ENCODE results near the gene DENND1B.
A peak's percentile ranks its signal among the peaks of the same experiment; 100 is the strongest.
"Not testable (repeated sequence)": the region's sequence is repeated elsewhere in the genome, so short reads cannot be mapped to it uniquely, and the experiment has no call there.

DENND1B gene

GRCh38 chr1:197783510-197783948 lies 8.2 kb upstream of the DENND1B start:
- peak; percentile 78 for FAIRE-seq

GRCh38 chr1:197782722-197783360 lies 7.6 kb upstream of the DENND1B start:
- no peak for FAIRE-seq

GRCh38 chr1:197781968-197782721 lies 6.9 kb upstream of the DENND1B start:
- peak; percentile 33 for FAIRE-seq

- no peak for FAIRE-seq
These were observed 4.6 kb upstream of the DENND1B start for GRCh38 chr1:197779921-197780320.

GRCh38 chr1:197778366-197778945 lies 3.2 kb upstream of the DENND1B start:
- FAIRE-seq = no peak

GRCh38 chr1:197776351-197777105 lies 1.2 kb upstream of the DENND1B start:
- no peak for FAIRE-seq

- FAIRE-seq = no peak
These were observed 606 bp downstream of the DENND1B start for GRCh38 chr1:197774466-197775281.

GRCh38 chr1:197773856-197774255 lies 1.4 kb downstream of the DENND1B start:
- FAIRE-seq = no peak

GRCh38 chr1:197771904-197772556 lies 3.2 kb downstream of the DENND1B start:
- FAIRE-seq = no peak

GRCh38 chr1:197771386-197771785 lies 3.9 kb downstream of the DENND1B start:
- FAIRE-seq = no peak

- FAIRE-seq = no peak
These were observed 5.0 kb downstream of the DENND1B start for GRCh38 chr1:197770243-197770642.

- FAIRE-seq = no peak
These were observed 6.0 kb downstream of the DENND1B start for GRCh38 chr1:197769287-197769686.

- no peak for FAIRE-seq
These were observed 7.1 kb downstream of the DENND1B start for GRCh38 chr1:197768014-197768805.

GRCh38 chr1:197763769-197764168 lies 11.5 kb downstream of the DENND1B start:
- no peak for FAIRE-seq

- no peak for FAIRE-seq
These were observed 12.0 kb downstream of the DENND1B start for GRCh38 chr1:197763307-197763706.

- no peak for FAIRE-seq
These were observed 13.6 kb downstream of the DENND1B start for GRCh38 chr1:197761654-197762053.

- not testable (repeated sequence) for FAIRE-seq
These were observed 19.7 kb downstream of the DENND1B start for GRCh38 chr1:197755553-197755952.

GRCh38 chr1:197752652-197753164 lies 22.6 kb downstream of the DENND1B start:
- FAIRE-seq = not testable (repeated sequence)

GRCh38 chr1:197750366-197750765 lies 24.9 kb downstream of the DENND1B start:
- FAIRE-seq = no peak

GRCh38 chr1:197745911-197746310 lies 29.4 kb downstream of the DENND1B start:
- FAIRE-seq = no peak

- FAIRE-seq = no peak
These were observed 30.3 kb downstream of the DENND1B start for GRCh38 chr1:197744979-197745378.

All from colon (tissue), 2 donors.